ENCODE measurements around the gene TEAD2.

TEAD2 gene

DNA sequence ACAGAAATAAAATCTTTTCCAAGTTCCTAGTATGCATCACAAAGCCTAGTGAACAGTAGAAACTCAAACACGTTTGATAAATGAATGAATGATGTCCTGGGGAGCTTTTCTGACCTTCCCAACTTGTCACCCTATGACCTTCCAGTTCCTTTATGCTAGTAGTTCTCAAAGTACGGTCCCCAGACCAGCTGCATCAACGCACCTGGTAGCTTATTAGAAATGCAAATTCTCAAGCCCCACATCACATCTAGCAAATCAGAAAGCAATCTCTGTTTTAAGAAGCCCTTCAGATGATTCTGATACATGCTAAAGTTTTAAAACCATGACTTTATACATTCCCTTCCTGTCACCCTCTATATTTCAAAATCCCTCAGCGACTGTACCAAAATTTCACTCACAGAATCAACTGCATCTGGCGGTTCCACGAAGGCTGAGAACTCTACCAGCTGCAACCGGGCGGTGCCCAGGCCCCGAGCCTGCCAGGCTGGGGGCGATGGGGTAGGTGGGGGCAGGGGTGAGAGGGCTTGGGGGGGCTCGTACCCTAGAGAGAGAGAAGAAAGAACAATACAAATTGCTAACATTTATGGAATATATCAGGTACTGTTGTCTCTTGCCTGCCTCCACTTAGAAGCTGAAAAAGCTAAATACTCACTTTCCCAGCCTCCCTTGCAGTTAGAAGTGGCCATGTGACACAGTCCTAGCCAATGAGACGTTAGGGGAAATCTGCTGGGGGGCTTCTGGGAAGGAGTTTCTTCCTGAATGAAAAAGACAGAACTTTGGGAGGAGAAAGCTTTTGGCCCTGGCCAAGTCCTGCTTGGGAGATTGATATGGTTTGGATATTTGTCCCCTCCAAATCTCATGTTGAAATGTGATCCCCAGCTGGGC is 13.7 kb downstream of the TEAD2 start:
- DNase-seq (ENCODE audit: low read depth in 2 of 2) = no peak

DNA sequence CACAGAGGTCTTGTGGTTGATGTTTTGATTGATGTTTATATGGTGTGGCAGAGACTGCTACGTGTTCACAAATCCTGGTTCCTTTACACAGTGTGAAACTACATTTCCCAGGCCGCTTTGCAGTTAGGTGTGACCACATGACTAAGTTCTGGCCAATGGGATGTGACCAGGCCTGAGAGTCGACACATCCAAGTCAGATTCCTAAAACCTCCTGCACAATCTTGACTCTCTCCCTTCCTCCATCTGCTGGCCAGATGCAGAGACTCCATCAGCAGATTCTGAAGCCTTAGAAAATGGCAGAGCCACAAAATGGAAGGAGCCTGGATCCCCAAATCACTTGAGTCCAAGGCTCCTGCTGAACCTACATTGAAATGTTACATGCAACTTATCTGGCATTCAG is 14.4 kb downstream of the TEAD2 start:
- peak; percentile 54 for DNase-seq (ENCODE audit: low read depth in 2 of 2)

- DNase-seq (ENCODE audit: low read depth in 2 of 2) = no peak
These were observed 15.0 kb downstream of the TEAD2 start for GRCh38 chr19:49347191-49347590.

DNA sequence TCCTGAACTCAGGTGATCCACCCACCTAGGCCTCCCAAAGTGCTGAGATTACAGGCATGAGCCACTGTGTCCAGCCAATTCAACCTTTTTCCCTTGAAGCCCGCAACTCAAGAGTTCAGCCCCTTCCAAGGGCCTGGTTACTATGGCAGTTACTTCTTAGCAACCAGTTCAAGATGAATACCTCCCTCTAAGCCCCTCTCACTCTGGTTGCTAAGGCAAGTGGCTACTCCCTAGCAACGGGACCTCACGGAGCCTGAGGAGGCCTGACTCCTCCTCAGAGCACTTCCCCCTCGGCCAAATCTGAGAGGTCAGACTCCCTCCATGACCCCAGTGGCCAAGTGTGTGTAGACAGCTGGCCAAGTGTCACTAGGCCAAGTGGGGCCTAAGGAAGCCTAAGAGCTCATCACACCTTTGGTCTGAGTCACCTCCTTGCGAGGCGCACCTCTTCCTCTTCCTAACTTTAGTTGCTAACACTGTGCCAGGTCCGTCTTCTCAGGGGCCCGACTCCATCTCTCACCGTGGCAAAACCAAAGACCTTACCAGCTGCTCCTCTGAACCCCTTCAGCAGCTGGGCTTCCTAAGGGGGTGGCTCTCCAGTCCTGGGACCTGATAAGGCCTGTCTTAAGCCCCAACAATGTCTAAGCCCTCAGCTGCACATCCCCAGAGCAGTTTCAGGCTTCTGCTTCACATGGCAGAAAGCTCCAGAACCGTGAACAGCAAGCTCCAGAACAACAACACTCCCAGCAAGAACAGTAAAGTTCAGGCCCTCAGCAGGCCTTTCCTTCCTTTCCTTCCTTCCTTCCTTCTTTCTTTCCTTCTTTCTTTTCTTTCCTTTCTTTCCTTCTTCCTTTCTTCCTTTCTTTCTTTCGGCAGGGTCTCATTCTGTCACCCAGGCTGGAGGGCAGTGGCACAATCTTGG is 17.5 kb downstream of the TEAD2 start:
- DNase-seq (ENCODE audit: low read depth in 2 of 2) = no peak

DNA sequence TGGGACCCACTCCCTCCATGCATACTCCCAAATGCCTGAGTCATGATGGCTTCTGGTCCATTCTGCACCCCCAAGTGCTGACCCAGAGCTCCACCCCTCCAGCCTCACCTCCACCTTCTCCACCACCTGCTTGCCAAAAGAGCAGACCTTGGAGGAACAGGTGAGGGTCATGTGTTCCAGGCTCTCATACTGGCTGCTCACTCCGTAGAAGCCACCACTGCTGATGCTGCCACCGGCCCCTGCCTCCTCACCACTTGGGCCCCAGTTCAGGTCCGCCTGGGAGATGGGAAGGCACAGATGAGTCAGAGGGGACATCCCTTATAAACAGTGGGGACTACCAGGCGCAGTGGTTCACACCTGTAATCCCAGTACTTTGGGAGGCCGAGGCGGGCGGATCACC is 19.1 kb downstream of the TEAD2 start:
- no peak for DNase-seq (ENCODE audit: low read depth in 2 of 2)

DNA sequence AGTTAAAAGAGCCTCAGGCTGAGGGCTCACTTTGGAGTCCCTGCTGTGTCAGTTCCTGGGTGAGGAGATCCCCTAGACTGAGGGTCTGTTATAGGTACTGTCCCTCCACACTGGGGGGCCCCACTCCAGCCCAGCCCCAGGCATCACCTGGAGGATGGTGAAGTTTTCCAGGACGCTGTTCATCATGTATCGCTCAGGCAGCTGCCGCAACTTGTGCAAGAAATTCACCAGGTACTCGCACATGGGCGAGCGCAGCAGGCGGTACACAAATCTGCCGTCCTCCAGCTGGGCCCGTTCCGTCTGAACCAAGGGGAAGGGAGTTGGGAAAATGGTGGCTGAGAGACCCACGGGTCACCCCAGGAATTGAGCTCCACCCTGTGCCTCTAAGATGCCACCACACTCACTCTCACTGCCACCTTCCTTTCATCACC is 19.9 kb downstream of the TEAD2 start:
- DNase-seq (ENCODE audit: low read depth in 2 of 2) = no peak

- no peak for DNase-seq (ENCODE audit: low read depth in 2 of 2)
These were observed 21.1 kb downstream of the TEAD2 start for GRCh38 chr19:49340865-49341718.

GRCh38 chr19:49340069-49340864 is 21.9 kb downstream of the TEAD2 start:
- DNase-seq (ENCODE audit: low read depth in 2 of 2) = no peak

DNA sequence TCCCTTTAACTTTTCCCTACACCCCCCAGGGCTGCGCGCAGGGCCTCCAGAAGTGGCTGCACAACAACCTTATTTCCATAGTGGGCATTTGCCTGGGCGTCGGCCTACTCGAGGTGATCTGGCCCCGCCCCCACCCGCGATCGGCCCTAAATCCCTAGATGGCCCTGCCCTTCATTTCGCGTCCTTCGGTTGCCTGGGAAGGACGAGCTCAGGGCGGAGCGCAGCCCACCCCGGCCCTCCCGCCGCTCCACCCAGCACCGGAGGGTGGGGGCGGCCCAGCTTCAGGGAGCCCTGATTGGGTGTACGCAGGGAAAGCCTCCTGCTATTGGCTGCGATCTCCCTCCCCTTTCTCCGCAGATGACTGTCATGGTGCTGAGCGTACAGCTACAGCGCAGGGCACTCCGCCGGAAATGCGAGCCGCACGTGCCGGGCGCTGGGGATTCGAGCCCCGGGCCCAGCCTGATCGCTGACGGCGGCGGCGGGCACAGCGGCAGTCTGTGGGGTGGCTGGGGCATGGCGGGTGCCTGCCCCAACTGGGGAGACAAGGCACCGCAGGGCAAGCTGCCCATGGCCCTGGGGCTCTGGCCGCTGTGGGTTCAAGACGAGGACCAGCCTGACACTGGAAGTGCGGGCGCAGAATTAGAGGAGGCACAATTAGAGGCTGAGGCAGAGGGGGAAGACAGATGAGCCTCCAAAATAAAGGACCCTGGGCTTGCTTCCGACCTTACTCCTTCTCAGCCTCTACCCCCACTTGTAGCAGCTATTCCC is 22.7 kb downstream of the TEAD2 start:
- peak; percentile 64 to 67 for DNase-seq (ENCODE audit: low read depth in 2 of 2)

- no peak for DNase-seq (ENCODE audit: low read depth in 2 of 2)
These were observed 23.4 kb downstream of the TEAD2 start for GRCh38 chr19:49338691-49339300.

DNA sequence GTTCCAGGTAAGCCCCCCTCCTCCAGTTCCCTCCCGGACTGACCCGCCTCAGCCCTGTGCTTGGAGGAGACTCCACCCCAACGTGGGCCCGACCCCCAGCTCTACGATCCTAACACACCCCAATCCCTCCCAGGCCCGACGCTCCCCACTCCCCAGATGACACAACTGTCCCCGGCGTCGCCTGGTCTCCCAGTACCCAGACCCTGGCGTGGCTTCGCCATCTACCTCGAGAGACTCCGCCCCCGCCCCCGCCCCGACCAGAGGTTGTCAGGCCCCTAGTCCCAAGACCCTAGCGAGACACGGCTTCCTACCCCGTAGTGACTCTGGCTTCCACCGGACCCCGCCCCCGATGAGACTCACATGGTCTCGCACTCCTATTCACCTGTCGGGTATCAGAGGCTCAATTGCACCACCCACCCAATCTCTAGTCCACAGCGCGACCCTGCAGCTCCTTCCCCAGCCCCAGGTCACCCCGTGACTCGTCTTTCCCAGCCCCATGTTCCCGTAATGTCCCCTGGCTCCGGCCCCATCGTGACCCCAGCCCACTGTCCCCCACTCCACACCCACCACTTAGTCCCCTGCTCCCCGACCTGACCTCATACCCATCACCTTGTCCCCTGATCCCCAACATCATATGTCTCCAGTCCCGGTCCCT is 24.1 kb downstream of the TEAD2 start:
- DNase-seq (ENCODE audit: low read depth in 2 of 2) = no peak

DNA sequence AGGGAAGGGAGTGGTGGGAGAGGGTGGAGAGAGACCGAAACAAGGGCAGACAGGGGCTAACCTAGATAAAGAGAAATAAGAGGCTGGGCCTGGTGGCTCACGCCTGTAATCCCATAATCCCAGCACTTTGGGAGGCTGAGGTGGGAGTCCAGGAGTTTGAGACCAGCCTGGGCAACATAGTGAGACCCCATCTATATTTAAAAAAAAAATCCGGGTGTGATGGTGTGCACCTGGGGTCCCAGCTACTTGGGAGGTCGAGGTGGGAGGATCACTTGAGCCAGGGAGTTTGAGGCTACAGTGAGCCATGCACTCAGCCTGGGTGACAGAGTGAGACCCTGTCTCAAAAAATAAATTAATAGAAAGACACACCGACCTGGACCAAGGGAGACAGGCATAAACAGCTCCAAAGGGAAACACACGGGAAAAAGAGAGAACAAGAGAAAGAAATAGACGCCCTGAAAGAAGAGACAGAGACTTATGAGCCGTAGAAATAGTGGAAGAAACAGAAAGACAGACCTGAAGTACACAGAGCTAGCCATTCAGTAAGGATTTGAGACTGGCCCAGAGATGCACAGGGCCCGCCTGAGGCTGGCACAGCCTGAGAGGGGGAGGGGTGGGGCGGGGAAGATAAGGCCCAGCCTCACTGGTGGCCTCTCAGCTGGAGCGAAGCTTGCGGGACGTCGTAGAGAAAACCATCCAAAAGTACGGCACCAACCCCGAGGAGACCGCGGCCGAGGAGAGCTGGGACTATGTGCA is 24.8 kb downstream of the TEAD2 start:
- no peak for DNase-seq (ENCODE audit: low read depth in 2 of 2)

DNA sequence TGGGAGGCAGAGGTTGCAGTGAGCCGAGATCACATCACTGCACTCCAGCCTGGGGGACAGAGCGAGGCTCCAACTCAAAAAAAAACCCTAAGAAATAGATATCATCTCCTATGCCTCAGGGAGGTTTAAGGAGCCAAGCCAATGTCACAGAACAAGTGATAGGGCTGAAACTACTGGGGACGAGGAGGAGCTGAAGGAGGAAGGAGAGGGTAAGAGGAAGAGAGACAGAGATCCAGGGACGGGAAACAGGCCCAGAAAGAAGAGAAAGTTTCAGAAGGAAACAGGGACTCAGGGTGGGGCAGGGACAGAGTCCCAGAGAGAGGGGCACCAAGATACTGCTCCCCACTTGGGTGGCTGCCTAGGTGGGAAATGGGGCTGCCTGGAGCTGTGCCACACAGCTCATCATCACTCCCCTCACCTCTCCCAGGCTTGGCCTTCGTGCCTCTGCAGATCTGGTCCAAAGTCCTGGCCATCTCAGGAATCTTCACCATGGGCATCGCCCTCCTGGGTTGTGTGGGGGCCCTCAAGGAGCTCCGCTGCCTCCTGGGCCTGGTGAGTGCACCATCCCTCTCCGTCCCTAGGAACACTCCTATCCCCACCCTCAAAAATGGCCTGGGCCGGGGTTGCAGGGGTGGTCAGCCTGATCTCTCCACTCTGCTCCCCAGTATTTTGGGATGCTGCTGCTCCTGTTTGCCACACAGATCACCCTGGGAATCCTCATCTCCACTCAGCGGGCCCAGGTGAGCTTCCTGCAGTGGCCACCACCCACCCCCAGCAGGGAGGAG is 25.5 kb downstream of the TEAD2 start:
- no peak for DNase-seq (ENCODE audit: low read depth in 2 of 2)

DNA sequence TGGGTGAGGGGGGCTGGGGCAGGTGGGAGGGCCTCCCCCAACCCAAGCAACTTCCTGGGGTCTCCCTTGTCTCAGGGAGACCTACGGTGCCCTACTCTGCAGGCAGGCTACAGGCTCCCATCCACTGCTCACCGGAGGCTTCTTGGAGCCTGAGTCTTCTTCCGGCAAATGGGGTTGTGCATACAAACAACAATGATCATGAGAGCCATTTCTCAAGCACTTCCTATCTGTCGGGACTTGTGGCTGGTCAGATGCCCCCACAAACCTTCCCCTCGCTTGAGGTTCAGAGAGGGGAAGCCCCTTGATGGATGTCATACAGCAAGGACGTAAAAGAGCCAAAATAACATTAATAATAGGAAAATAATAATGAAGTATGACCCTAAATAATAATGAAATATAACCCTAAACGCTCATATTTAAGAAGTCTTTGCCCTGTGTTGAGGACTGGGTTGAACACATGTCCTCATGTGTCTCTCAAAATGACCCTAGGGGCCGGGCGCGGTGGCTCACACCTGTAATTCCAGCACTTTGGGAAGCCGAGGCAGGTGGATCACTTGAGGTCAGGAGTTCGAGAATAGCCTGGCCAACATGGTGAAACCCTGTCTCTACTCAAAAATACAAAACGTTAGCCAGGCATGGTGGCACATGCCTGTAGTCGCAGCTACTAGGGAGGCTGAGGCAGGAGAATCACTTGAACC is 26.3 kb downstream of the TEAD2 start:
- no peak for DNase-seq (ENCODE audit: low read depth in 2 of 2)

DNA sequence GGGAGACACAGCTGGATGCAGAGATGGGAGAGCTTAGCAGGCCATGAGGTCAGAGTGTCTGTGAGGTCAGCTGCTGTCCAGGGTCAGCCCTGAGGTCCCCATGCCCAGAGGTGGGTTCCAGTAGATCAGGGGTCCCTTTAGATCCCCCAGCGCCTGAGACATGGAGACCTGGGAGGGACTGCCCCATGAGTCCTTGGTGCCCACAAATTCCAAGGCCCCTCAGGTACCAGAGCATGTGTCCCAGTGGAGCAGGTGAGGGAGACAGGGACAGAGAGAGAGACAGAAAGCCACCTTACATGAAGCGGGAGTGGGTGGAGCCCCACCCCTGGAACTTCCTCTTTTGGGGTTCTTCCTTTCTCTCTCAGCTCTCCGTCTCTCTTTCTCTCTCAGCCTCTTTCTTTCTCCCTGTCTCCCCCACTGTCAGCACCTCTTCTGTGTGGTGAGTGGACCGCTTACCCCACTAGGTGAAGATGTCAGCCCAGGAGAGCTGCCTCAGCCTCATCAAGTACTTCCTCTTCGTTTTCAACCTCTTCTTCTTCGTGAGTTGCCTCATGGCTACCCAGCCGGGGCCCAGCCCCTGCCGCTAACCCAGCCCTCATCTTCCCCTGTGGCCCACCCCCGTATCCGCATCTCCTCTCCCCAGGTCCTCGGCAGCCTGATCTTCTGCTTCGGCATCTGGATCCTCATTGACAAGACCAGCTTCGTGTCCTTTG is 27.0 kb downstream of the TEAD2 start, which contains the start of gene CD37:
Gene CD37 (plus strand): TSS at position 336 of the 713 bp plus-strand sequence. CDS start 135 bp downstream, at position 471.
- no peak for DNase-seq (ENCODE audit: low read depth in 2 of 2)

DNA sequence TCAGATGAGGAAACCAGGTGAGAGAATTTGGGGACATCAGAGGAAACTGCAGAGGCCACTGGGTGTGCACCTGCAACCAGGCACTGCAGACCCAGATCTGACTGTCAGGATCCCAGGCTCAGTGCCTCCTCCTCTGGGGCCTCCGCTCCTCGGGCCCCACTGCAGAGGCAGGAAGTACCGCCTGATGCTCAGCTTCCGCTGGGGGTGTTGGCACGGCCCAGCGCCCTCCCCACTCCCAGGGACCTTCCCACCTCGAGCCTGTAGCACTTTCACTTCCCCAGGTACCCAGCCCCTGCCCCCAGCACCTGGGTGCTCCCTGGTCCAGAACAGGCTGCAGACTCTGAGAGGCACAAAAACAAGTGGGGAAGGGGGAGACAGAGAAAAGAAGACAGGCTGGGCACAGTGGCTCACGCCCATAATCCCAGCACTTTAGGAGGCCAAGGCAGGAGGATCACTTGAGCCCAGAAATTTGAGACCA is 28.4 kb downstream of the TEAD2 start:
- DNase-seq (ENCODE audit: low read depth in 2 of 2) = no peak
